WERI-Rb-1 (cell line): ENCODE measurements around the gene ZNF319.
A peak's percentile ranks its signal among the peaks of the same experiment; 100 is the strongest.
"Not testable (repeated sequence)": the region's sequence is repeated elsewhere in the genome, so short reads cannot be mapped to it uniquely, and the experiment has no call there.

Source experiments
- DNase-seq: peaks from one replicate; pipeline ENCODE4 v3.0.0-alpha.2; 2020
- H3K27ac ChIP-seq: fragments of 250-450 bp; sonication (Bioruptor Pico); 2 replicates; pipeline ENCODE4 v1.5.1; 2020; ENCODE audit warnings: mild to moderate bottlenecking, moderate library complexity
- H3K27me3 ChIP-seq: fragments of 250-450 bp; sonication (Bioruptor Pico); 2 replicates; pipeline ENCODE4 v1.5.1; 2021; ENCODE audit warnings: mild to moderate bottlenecking, low read depth, moderate library complexity; ENCODE audit not compliant: insufficient read depth, severe bottlenecking
- H3K36me3 ChIP-seq: fragments of 250-450 bp; sonication (Bioruptor Pico); 2 replicates; pipeline ENCODE4 v1.5.1; 2020; ENCODE audit warnings: mild to moderate bottlenecking, moderate library complexity
- H3K4me3 ChIP-seq: 2 replicates; pipeline ENCODE4 v1.5.1; 2011; ENCODE audit warnings: low read depth, mild to moderate bottlenecking, control low read depth, low read length
- H3K9me3 ChIP-seq: fragments of 250-450 bp; sonication (Bioruptor Pico); 2 replicates; pipeline ENCODE4 v1.5.1; 2021; ENCODE audit warnings: mild to moderate bottlenecking, moderate library complexity; ENCODE audit not compliant: severe bottlenecking
- CTCF ChIP-seq: IDR thresholded peaks from 2 replicates; pipeline ENCODE4 v1.5.1; 2011; ENCODE audit warnings: low read depth, mild to moderate bottlenecking, control low read depth, inconsistent platforms, low read length

The ZNF319 gene

DNA sequence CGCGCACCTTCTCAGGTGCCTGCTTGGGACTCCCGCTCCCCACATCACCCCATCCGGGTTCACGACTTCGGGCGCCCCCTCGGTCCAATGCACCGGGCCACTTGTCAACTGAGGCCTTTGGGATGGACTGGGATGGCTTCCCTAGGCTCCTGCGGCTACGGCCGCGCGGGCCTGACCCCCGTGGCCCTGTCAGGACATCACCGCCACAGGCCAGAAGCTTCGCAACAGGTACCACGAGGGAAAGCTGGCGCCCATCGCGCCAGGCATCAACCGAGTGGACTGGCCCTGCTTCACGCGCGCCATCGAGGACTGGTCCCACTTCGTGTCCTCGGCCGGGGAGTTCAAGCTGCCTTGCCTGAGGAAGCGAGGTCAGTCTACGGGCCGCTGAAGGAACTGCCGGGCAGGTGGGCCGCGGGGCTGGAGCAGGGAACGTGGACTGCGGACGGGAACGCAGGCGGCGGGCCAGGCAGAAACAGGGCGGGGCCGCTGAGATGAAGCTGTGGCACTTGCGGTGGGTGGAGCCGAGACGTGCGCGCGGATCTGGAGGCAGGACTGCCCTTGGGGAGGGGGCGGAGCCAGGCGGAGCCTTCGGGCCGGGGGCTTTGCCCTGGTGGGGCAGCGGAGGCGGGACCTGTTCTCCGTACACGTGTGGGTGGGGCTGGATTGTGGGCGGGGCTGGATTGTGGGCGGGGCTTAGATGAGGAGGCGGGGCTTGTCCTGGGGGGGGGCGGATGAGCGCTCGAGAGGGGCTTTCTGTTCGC is 15.8 kb downstream of the ZNF319 start:
- no peak for TF ChIP-seq CTCF
- DNase-seq = no peak
- H3K36me3 ChIP-seq = no peaks in the 10 kb centered on the region
- H3K27me3 ChIP-seq = no peaks in the 10 kb centered on the region
- H3K9me3 ChIP-seq = no peaks in the 10 kb centered on the region
- H3K4me3 ChIP-seq = no peak overlapping the region
- H3K27ac ChIP-seq = no peak overlapping the region

GRCh38 chr16:57982385-57982784 is 18.1 kb downstream of the ZNF319 start:
- Histone ChIP-seq H3K36me3 (no peaks in the 10 kb centered on the region), H3K27me3 (no peaks in the 10 kb centered on the region), H3K27ac (no peak overlapping the region), H3K9me3 (no peaks in the 10 kb centered on the region), H3K4me3 (no peak overlapping the region)
- TF ChIP-seq CTCF = no peak
- DNase-seq = no peak

GRCh38 chr16:57981636-57982035 is 18.8 kb downstream of the ZNF319 start:
- Histone ChIP-seq H3K27me3 (no peaks in the 10 kb centered on the region), H3K4me3 (no peak overlapping the region)

GRCh38 chr16:57979006-57979585 is 21.4 kb downstream of the ZNF319 start:
- peak overlapping the region; percentile 14 for H3K27ac ChIP-seq
- no peaks in the 10 kb centered on the region for H3K36me3 ChIP-seq
- no peaks in the 10 kb centered on the region for H3K9me3 ChIP-seq
- no peak overlapping the region for H3K4me3 ChIP-seq
- H3K27me3 ChIP-seq = no peaks in the 10 kb centered on the region
- peak; percentile 71 for DNase-seq
- no peak for TF ChIP-seq CTCF

More at GRCh38 chr16:57981636-57982035, 18.8 kb downstream of the ZNF319 start:
- DNase-seq = no peak
- no peak for TF ChIP-seq CTCF
- no peak overlapping the region for H3K27ac ChIP-seq
- H3K36me3 ChIP-seq = no peaks in the 10 kb centered on the region
- no peaks in the 10 kb centered on the region for H3K9me3 ChIP-seq

DNA sequence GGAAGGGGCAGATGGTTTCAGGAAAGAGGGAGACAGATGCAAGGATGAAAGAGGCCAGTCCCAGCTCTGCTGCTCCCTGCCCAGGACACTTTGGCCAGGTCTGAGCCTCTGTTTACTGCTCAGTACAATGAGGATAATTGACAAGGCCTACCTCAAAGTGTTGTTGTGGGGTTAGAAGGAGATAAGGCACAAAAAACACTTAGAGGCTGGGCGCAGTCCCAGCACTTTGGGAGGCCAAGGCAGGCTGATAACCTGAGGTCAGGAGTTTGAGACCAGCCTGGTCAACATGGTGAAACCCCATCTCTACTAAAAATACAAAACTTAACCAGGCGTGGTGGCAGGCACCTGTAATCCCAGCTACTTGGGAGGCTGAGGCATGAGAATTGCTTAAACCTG is 22.4 kb downstream of the ZNF319 start:
- H3K9me3 ChIP-seq, H3K27ac ChIP-seq, H3K36me3 ChIP-seq, H3K4me3 ChIP-seq, H3K27me3 ChIP-seq, DNase-seq: not testable (repeated sequence)

DNA sequence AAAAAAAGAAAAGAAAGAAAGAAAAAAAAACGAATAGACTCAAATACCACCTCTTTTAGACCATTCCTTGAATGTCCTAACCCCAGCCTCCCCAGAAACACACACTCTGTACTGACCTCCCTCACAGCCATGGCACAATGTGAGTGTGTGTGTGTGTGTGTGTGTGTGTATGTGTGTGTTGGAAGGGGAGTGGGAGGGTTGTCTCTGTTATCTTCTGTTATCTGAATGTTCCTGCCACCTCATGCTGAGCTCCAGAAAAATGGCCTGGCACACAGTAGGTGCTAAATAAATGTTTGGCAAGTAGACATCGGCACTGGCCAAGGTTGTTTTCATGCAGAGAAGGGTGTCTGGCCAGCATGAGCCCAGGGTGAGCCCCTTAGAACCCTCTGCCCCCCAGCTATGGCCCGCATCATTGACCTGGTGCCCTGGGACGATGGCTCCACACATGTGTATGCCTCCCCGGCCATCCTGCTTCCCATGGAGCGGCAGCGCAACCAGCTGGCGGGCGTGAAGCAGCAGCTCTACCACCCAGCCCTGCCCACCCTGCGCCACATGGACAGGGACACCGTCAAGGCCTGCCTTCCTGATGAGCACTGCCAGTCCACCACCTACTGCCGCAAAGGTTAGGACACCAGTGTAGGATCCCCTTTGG is 22.9 kb downstream of the ZNF319 start:
- TF ChIP-seq CTCF = peak; percentile 75
- H3K9me3 ChIP-seq = no peaks in the 10 kb centered on the region
- H3K27me3 ChIP-seq = no peaks in the 10 kb centered on the region
- peak; percentile 51 for DNase-seq
- no peak overlapping the region for H3K27ac ChIP-seq
- no peak overlapping the region for H3K4me3 ChIP-seq
- H3K36me3 ChIP-seq = no peaks in the 10 kb centered on the region
